GM19324 (cell line): Measurements from ENCODE around the gene JMJD1C.
"Not testable (repeated sequence)": the region's sequence is repeated elsewhere in the genome, so short reads cannot be mapped to it uniquely, and the experiment has no call there.

Experiments used
- ATAC-seq: cut with Tn5 transposase; IDR thresholded peaks from one replicate; pipeline ENCODE4 v1.9.1; 2021; ENCODE audit warnings: mild to moderate bottlenecking, moderate library complexity; ENCODE audit not compliant: unreplicated experiment, low FRiP score

Gene JMJD1C, protein sequence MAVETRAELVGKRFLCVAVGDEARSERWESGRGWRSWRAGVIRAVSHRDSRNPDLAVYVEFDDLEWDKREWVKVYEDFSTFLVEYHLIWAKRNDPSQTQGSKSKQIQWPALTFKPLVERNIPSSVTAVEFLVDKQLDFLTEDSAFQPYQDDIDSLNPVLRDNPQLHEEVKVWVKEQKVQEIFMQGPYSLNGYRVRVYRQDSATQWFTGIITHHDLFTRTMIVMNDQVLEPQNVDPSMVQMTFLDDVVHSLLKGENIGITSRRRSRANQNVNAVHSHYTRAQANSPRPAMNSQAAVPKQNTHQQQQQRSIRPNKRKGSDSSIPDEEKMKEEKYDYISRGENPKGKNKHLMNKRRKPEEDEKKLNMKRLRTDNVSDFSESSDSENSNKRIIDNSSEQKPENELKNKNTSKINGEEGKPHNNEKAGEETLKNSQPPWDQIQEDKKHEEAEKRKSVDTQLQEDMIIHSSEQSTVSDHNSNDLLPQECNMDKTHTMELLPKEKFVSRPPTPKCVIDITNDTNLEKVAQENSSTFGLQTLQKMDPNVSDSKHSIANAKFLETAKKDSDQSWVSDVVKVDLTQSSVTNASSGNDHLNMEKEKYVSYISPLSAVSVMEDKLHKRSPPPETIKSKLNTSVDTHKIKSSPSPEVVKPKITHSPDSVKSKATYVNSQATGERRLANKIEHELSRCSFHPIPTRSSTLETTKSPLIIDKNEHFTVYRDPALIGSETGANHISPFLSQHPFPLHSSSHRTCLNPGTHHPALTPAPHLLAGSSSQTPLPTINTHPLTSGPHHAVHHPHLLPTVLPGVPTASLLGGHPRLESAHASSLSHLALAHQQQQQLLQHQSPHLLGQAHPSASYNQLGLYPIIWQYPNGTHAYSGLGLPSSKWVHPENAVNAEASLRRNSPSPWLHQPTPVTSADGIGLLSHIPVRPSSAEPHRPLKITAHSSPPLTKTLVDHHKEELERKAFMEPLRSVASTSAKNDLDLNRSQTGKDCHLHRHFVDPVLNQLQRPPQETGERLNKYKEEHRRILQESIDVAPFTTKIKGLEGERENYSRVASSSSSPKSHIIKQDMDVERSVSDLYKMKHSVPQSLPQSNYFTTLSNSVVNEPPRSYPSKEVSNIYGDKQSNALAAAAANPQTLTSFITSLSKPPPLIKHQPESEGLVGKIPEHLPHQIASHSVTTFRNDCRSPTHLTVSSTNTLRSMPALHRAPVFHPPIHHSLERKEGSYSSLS (N-terminal part only)

DNA sequence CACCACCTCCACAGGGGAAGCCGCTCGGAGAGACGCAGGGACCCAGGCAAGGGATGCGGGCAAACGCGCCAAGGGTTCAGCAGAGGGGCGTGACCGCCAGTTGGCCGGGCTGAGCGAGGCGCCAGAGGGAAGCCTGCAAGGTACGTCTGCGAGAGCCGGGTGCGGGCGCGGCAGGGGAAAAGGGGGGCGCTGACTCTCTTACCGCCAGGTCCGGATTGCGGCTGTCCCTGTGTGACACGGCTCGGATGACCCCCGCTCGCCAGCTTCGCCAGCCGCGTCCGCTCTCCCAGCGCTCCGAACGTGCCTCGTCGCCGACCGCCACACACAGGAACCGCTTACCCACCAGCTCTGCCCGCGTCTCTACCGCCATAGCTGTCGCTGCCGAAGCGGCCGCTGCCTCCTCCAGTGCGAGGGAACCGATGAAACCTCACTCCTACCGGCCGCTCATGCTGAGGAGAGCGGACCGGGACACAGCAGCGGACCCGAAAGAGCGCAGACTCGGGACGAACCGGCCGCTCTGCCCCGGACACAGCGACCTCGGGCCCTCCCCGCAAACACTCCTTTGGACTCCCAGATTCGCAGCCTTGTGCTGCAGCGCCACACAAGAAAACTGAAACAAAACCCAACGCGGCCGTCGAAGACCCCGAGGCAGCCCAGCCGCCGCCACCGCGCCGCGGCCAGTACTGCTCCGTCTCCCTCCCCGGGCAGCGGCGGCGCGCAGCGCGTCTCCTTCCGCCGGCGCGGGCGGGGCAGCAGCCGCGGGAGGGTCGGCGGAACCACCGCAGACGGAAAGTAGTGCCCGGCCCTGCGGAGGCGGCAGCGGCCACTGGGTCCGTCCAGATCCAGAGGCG lies at the start of gene JMJD1C:
Gene JMJD1C (minus strand): TSS at position 685 of the 851 bp plus-strand sequence. CDS start 315 bp downstream, at position 370.
- peak; percentile 82 for ATAC-seq

DNA sequence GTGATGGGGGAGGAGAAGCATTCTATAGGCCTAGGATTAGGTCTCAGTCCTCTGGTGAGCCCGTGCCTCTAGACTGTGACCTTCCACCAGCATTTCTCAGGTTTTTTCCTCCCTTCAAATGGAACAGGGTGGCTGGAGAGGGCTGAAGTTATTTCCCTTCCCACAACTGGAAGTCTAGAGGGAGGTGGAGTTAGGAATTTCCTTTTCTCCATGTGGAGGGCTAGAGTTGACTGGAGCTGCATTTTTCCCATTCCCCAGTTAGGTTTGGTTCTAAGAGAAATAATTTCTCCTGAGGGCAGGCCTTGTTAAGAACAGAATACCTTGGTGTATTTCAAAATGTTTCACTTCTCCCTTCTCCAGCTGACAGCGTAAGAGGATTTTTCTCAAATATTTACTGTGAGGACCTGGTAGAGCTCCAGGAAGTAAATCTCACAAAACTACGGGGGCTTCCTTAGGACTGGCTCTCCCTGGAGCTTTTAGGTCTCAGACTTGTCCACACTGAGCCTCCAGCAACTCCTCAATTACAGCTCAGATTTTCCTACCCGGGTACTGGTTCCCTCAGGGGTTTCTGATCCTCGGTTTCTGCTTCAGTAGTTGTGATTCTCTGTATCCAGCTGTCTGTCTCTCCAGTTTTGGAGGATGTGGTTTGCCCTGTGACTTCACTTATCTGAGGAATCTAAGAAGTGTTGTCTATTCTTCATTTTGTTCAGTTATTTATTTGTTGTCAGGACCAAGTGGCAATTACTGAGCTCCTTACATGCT lies 49.4 kb upstream of the JMJD1C start:
- ATAC-seq = no peak

DNA sequence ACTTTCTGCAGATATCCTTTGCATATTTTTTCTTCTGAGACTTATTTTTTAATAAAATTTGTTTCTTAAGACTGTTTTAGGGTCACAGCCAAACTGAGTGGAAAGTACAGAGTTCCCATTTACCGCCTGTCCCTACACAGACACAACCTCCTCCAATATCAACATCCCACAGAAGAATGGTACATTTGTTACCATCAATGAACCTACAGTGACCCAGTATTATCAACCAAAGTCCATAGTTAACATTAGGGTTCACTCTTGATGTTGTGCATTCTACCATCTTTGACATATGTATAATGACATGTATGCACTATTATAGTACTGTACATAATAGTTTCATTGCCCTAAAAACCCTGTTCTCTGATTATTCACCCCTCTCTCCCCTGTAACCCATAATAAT lies 40.8 kb upstream of the JMJD1C start:
- ATAC-seq = no peak

DNA sequence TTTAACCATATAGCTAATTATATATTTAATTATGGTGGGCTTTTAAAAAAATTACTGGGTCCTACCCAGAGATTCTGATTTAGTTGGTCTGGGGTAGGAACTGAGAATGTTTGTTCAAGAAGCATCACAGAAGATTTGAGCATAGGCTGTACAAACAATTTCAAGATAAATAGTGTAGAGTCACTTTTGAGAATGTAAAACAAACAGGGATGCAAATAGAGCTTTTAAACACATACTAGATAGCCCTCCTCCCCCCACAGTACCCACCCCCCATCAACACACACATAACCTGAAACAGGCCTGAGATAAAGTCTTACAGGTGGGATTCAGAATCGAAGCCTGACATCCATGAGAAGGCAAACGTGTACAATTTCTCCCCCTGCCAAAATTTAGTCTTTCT lies 39.8 kb upstream of the JMJD1C start:
- no peak for ATAC-seq

DNA sequence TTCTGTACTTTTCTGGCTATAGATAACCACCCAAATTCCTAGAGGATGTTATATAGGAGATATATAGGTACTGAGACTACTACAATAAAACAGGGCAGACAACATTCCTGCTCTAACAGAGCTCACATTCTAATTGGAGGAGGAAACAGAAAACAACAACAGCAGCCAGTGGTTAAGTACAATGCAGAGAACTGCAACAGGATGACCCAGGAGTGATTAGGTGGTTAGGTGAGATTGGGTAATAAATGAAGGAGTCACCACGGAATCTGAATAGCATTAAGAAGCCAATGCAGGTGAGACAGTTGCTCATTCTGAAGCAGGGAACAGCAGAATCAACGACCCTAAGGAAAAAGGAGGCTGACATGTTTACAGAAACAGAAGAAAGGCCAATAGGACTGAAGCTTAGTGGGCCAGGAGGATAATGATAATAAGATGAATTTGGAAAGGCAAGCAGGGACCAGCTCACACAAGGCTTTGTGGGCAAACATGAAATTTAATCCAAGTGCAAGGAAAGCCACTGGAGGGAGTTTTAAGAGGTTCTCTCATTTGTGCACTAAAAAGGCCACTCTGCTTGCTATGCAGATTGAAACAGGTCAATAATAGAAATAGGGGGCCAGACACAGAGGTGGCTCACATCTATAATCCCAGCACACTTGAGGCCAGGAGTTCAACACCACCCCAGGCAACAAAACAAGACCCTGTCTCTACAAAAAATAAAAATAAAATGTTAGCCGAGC lies 38.5 kb upstream of the JMJD1C start:
- no peak for ATAC-seq

DNA sequence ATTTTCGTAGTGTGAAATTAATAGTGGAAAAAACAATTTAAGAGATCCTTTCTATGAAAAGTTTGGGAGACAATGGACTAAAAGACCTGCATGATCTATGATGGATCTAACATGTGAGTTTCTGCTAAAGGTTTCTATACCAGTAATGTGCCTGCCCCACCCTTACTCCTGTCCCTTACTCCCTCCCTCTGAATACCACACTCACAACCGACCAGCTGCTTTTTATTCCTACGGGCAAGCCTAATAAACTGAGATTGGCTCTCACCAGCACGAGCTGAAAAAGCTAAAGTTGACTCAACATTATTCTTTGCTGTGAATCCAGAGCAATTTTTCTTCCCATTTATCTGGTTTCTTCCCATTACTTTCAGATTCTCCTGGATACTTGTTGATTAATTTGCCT lies 37.6 kb upstream of the JMJD1C start:
- ATAC-seq = no peak

DNA sequence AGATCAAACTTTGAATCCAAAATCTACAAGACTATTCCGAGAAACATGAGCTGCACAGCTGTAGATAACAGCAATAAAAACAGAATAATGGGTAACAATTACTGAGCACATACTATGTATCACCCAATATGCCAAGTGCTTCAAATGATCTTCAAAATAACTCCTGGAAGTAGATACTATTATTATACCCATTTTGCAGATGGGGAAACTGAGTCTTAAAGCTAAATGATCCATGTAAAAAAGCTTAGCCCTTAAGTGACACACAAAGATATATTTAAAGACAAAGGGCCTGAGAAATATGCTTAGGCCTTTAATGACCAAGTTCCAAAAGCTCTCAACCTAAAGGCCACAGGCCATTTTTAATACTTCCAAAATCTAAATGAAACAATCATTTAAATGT lies 37.1 kb upstream of the JMJD1C start:
- no peak for ATAC-seq

DNA sequence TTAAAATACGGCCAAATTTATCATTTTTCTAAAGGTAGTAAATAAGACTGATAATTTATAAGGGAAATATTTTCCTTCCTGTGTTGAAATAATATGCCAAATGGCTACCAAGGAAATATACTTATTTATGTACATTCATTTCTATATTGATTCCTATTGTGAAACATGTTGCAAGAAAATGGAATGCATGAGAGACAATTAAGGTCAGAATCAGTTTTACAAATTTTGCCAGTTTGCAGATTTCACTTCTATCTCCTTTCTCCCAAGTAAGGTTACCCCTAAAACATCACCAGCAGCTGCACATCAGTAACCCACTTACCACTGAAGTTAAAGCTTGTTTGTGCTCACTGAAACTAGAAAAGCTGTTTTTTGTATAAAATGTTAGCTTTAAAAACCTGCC lies 36.2 kb upstream of the JMJD1C start:
- ATAC-seq = no peak

DNA sequence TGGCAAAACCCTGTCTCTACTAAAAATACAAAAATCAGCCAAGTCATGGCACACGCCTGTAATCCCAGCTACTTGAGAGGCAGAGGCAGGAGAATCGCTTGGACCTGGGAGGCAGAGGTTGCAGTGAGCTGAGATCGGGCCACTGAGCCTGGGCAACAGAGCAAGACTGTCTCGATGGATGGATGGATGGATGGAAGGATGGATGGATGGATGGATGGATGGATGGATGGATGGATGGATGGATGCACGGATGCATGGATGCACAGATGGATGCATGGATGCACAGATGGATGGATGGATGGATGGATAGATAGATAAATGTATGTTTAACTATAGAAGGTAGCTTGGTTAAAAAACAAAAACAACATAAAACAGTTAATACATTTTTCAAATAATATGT lies 34.8 kb upstream of the JMJD1C start:
- ATAC-seq = not testable (repeated sequence)

DNA sequence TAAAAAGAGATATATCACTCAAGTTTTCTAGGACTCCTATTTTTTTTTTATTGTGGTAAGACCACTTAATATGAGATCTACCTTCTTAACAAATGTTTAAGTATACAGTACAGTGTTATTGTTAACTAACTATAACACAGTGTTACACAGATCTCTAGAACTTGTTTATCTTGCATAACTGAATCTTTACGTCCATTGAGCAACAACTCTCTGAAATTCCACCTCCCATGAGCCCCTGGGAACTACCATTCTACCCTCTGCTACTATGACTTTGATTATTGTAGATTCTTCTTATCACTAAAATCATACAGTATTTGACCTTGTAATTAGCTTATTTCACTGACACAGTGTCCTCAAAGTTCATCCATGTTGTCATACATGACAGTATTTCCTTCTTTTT lies 32.9 kb upstream of the JMJD1C start:
- no peak for ATAC-seq

DNA sequence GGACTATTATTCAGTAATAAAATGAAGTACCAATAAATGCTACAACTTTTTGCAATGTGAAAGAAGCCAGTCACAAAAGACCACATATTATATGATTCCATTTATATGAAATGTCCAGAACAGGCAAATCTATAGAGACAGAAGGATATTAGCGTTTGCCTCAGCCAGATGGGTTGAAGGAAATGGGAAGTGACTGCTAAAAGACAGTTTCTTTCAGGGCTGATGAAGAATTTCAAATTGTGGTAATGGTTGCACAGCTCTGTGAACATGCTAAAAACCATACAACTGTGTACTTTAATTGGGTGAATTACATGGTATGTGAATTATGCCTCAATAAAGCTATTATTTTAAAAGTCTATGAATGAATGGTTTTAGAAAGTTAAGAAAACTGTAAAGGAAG lies 31.5 kb upstream of the JMJD1C start:
- no peak for ATAC-seq

DNA sequence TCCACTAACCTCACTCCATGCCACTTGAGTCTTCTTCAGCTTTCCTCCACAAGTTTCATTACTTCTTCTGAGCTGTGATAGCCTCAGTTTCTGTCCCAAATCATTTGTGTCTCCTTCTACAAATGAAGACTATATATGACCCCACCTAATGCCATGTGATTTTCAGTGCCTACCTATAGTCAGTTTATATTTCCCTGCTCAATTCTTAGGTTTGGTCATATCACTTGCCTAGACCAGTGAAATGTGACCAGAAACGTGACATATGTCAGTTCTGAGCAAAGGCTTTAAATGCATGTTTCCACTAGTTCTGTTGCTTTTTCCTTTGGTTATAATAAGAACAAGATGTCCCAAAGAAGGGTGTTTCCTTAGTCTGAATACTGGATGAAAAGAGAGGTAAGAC lies 30.8 kb upstream of the JMJD1C start:
- ATAC-seq = no peak

DNA sequence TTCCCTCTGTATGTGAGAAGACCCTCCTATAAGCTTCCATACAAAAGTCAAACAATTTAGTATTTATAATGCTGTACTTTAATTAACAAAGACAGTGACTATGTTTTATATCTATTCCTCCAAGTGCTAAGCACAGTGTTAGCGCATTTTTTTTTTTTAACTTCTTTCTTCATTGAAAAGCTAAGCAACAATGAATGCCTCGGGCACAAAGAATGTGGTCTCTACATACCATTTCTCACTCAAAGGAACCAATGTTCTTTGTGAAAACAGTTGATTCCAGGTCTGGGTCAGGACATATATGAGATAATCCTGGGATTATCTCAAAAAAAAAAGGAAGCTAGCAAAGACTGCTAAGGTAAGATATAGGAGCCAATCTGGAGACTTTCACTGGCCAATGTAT lies 29.2 kb upstream of the JMJD1C start:
- ATAC-seq = no peak

DNA sequence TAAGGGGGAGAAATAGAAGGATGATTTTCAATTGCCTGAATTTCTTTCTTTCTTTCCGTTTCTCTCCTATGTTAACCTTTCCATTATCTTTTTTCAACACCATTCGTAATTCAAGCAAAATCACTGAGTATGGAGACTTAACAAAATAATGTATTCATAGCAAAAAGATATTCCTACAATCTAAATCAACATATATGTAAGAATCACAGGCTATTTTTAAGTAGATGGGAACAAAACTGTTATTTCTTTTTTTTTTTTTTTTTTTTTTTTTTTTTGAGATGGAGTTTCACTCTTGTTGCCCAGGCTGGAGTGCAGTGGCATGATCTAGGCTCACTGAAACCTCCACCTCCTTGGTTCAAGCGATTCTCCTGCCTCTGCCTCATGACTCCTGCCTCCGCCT lies 27.2 kb upstream of the JMJD1C start:
- ATAC-seq = no peak

DNA sequence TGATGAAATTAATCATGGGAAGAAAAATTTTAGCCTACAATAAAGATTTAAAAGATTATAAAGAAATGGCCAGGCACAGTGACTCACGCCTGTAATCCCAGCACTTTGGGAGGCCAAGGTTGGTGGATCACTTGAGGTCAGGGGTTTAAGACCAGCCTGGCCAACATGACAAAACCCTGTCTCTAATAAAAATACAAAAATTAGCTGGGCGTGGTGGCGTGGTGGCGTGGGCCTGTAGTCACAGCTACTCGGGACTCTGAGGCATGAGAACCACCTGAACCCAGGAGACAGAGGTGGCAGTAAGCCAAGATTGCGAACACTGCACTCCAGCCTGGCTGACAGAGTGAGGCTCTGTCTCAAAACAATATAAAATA lies 26.5 kb upstream of the JMJD1C start:
- not testable (repeated sequence) for ATAC-seq

DNA sequence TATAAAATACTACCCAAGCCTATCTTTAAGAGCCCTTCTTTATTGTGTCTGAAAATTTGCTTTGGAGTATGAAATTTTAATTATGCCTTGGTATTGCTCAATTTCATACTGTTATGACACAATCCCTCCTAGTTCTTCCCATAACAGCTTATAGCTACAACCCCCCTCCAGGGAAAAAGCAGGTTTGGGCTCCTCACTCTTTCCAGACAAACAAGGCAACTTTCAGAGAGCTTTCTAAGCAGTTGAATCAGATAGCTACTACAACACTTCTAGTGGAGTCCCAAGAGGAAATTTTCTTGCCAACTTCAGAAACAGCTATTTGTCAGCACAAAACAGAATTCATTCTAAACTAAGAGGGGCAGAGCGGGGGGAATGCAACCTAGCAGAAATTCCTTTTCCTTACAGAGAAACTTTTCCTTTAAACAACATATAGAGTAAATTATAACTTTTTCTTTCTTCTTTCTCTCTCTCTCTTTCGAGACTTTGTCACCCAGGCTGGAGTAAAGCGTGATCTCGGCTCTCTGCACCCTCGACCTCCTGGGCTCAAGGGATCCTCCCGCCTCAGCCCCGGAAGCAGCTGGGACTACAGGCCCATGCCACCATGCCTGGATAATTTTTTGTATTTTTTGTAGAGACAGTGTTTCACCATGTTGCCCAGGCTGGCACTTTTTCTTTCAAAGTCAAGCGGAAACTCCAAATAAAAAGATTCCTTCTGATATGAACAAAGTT lies 26.0 kb upstream of the JMJD1C start:
- no peak for ATAC-seq

DNA sequence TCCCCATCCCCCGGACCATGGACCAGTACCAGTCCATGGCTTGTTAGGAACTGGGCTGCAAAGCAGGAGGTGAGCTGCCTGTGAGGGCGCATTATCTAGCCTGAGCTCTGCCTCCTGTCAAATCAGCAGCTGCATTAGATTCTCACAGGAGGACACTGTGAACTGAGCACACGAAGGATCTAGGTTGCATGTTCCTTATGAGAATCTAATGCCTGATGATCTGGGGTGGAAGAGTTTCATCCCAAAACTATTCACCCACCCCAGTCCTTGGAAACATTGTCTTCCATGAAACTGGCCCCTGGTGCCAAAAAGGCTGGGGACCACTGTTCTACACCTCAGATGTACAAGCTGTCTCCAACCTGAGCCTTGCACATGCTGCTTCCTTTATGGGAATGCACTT lies 24.1 kb upstream of the JMJD1C start:
- no peak for ATAC-seq

DNA sequence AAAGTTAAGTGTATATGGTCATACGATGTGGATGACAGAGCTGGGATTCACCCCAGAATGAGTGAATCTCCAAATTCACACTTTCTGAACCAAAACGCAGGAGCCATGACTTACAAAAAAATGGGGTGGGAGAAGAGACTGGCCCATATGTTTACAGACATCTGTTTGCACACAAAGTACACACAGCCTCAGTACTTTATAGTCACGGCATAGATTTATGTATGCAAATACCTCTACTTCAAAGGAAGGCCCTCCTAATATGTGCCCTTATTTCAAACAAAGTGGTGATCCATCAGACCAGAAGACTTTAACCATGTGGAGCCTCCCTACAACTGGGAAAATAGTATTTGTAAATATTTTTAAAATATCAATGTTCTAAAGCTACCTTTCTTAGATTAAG lies 22.2 kb upstream of the JMJD1C start:
- ATAC-seq = no peak
